NCI-H69 (cell line): ENCODE results near the gene GPC4.

Source experiments
- DNase-seq: peaks from one replicate; lab custom pipeline; 2025; lab: John Stamatoyannopoulos, UW

GPC4 gene

GRCh38 chrX:133412246-133412645 is 3.0 kb downstream of the GPC4 start:
- DNase-seq: no peak

- DNase-seq: no peak
Measured at GRCh38 chrX:133410550-133410949, 4.7 kb downstream of the GPC4 start.

- no peak for DNase-seq
Measured at GRCh38 chrX:133405498-133406185, 9.6 kb downstream of the GPC4 start.

- no peak for DNase-seq
Measured at GRCh38 chrX:133403984-133404383, 11.3 kb downstream of the GPC4 start.

- no peak for DNase-seq
Measured at GRCh38 chrX:133402830-133403625, 12.3 kb downstream of the GPC4 start.

GRCh38 chrX:133402042-133402453 is 13.2 kb downstream of the GPC4 start:
- DNase-seq: no peak

GRCh38 chrX:133401536-133401935 is 13.8 kb downstream of the GPC4 start:
- no peak for DNase-seq

- DNase-seq: no peak
Measured at GRCh38 chrX:133399411-133399810, 15.9 kb downstream of the GPC4 start.

GRCh38 chrX:133394765-133395164 is 20.5 kb downstream of the GPC4 start:
- DNase-seq: no peak

- no peak for DNase-seq
Measured at GRCh38 chrX:133392671-133393070, 22.6 kb downstream of the GPC4 start.

- DNase-seq: no peak
Measured at GRCh38 chrX:133391111-133391510, 24.2 kb downstream of the GPC4 start.

- DNase-seq: no peak
Measured at GRCh38 chrX:133390676-133391075, 24.6 kb downstream of the GPC4 start.

- DNase-seq: no peak
Measured at GRCh38 chrX:133389975-133390374, 25.3 kb downstream of the GPC4 start.

- no peak for DNase-seq
Measured at GRCh38 chrX:133384454-133384853, 30.8 kb downstream of the GPC4 start.

- DNase-seq: no peak
Measured at GRCh38 chrX:133380711-133381619, 34.3 kb downstream of the GPC4 start.

GRCh38 chrX:133376422-133376821 is 38.9 kb downstream of the GPC4 start:
- no peak for DNase-seq

- no peak for DNase-seq
Measured at GRCh38 chrX:133375615-133376340, 39.5 kb downstream of the GPC4 start.

- DNase-seq: no peak
Measured at GRCh38 chrX:133374874-133375387, 40.4 kb downstream of the GPC4 start.

GRCh38 chrX:133373386-133374079 is 41.8 kb downstream of the GPC4 start:
- no peak for DNase-seq

- DNase-seq: no peak
Measured at GRCh38 chrX:133370696-133371275, 44.5 kb downstream of the GPC4 start.

GRCh38 chrX:133369065-133369464 is 46.2 kb downstream of the GPC4 start:
- DNase-seq: no peak
